Measurements from ENCODE around the gene ZFP2.

Gene ZFP2

DNA sequence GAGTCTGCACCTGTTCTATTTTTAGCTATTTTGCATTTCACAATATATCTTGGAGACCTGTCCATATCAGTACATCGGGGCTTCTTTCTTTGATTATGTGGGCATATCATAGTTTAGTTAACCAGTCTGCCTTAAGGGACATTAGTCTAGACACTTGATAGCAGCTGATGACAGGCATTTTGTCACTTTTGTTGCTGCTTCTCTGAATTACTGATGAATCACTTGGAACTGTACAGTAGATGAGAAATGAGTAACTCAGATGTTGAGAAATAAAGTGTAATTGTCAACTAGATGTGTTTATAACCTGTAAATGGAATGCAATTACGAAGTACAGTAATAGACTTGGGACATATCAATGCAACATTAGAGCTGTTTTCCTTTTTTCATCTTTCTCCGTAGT is 7.1 kb downstream of the ZFP2 start:
- TF ChIP-seq, protein P1, sequence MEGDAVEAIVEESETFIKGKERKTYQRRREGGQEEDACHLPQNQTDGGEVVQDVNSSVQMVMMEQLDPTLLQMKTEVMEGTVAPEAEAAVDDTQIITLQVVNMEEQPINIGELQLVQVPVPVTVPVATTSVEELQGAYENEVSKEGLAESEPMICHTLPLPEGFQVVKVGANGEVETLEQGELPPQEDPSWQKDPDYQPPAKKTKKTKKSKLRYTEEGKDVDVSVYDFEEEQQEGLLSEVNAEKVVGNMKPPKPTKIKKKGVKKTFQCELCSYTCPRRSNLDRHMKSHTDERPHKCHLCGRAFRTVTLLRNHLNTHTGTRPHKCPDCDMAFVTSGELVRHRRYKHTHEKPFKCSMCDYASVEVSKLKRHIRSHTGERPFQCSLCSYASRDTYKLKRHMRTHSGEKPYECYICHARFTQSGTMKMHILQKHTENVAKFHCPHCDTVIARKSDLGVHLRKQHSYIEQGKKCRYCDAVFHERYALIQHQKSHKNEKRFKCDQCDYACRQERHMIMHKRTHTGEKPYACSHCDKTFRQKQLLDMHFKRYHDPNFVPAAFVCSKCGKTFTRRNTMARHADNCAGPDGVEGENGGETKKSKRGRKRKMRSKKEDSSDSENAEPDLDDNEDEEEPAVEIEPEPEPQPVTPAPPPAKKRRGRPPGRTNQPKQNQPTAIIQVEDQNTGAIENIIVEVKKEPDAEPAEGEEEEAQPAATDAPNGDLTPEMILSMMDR (conservative IDR thresholded peaks at IDR 0.05; ENCODE audit: low read depth, low read length), result no peak
- H3K4me1 ChIP-seq (ENCODE audit: low read depth, poor library complexity, severe bottlenecking), result no peaks in the 10 kb centered on the region
- H3K4me2 ChIP-seq, result no peak overlapping the region
- no peaks in the 10 kb centered on the region for H3K36me3 ChIP-seq (ENCODE audit: insufficient read depth)
- no peak overlapping the region for H2AFZ ChIP-seq (ENCODE audit: low read depth)
- H3K79me2 ChIP-seq (ENCODE audit: insufficient read depth, low read depth), result no peaks in the 10 kb centered on the region
- H3K9ac ChIP-seq, result no peak overlapping the region
- H4K20me1 ChIP-seq (ENCODE audit: insufficient read depth), result no peaks in the 10 kb centered on the region
- no peaks in the 10 kb centered on the region for H3K27me3 ChIP-seq (ENCODE audit: insufficient read depth, low read depth)
- no peak overlapping the region for H3K27ac ChIP-seq
- no peak overlapping the region for H3K4me3 ChIP-seq (IDR thresholded peaks at IDR 0.05; ENCODE audit: insufficient read depth, low read depth, low read length)

DNA sequence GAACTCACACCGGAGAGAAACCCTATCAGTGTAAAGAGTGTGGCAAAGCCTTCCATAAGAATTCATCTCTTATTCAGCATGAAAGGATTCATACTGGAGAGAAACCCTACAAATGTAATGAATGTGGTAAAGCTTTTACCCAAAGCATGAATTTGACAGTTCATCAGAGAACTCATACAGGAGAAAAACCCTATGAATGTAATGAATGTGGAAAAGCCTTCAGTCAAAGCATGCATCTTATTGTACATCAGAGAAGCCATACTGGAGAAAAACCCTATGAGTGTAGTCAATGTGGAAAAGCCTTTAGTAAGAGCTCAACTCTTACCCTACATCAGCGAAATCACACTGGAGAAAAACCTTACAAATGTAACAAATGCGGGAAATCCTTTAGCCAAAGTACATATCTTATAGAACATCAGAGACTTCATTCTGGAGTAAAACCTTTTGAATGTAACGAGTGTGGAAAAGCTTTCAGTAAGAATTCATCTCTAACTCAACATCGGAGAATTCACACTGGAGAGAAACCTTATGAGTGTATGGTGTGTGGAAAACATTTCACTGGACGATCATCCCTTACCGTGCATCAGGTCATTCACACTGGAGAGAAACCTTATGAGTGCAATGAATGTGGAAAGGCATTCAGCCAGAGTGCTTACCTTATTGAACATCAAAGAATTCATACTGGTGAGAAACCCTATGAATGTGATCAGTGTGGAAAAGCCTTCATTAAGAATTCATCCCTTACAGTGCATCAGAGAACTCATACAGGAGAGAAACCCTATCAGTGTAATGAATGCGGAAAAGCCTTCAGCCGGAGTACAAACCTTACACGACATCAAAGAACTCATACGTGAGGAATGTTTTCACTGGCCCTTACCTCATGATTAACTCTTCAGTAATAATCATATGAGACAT is 36.4 kb downstream of the ZFP2 start:
- Histone ChIP-seq H3K9ac (no peak overlapping the region), H3K4me1 (ENCODE audit: low read depth, poor library complexity, severe bottlenecking) (no peaks in the 10 kb centered on the region), H3K4me3 (IDR thresholded peaks at IDR 0.05; ENCODE audit: insufficient read depth, low read depth, low read length) (no peak overlapping the region), H3K4me2 (no peak overlapping the region), H3K79me2 (ENCODE audit: insufficient read depth, low read depth) (no peaks in the 10 kb centered on the region), H2AFZ (ENCODE audit: low read depth) (no peak overlapping the region), H3K36me3 (ENCODE audit: insufficient read depth) (no peaks in the 10 kb centered on the region), H4K20me1 (ENCODE audit: insufficient read depth) (no peaks in the 10 kb centered on the region), H3K27ac (no peak overlapping the region), H3K27me3 (ENCODE audit: insufficient read depth, low read depth) (no peaks in the 10 kb centered on the region)
- TF ChIP-seq, protein P1 (conservative IDR thresholded peaks at IDR 0.05; ENCODE audit: low read depth, low read length), result no peak

DNA sequence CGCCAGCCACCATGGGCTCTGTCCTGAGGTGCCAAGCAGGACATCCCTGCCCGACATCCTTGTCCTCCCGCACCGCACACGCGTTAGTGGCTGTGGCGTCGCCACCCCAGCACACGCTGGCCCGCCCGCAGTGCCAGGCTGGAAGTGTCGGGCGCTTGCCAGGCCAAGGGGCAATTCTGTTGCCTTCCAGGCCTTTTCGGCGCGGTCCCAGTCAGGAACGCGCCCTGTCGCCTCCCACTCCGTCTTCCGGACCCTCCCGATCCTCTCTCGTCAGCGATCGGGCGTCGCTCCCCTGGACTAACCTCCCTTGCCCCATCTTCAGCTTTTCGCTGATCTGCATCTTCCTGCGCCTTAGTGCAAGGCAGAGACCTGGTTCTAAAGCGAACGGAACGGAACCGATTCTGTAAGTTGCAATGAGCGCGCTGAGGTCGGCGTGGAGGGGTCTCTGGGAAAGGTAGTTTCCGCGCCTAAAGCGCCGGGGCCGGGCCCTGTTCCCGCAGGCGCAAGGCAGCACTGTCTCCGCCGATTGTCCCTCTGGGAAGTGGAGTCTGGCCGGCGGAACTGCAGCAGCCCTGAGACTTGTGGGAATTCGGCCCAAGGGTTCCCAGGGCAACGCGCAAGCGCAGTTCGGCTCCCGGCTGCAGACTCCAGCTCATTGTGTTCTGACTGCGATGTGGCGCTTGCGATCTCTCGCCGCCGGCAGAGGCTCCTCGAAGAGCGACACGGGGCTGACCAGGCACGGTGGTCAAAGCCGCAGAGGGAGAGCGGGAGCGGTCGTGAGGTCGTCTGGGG is 45.1 kb downstream of the ZFP2 start, which contains the start of gene ZNF454:
Gene ZNF454, plus strand, starts transcription at position 630 of the 792 bp plus-strand sequence. CDS start 1,594 bp downstream, outside the sequence.
- Histone ChIP-seq H3K4me2 (no peak within 1 kb of the TSS), H4K20me1 (ENCODE audit: insufficient read depth) (no peaks in the 10 kb centered on the region), H3K4me3 (IDR thresholded peaks at IDR 0.05; ENCODE audit: insufficient read depth, low read depth, low read length) (no peak within 1 kb of the TSS), H3K36me3 (ENCODE audit: insufficient read depth) (no peaks in the 10 kb centered on the region), H3K27me3 (ENCODE audit: insufficient read depth, low read depth) (no peaks in the 10 kb centered on the region), H3K27ac (no peak within 1 kb of the TSS), H2AFZ (ENCODE audit: low read depth) (no peak within 1 kb of the TSS), H3K79me2 (ENCODE audit: insufficient read depth, low read depth) (no peaks in the 10 kb centered on the region), H3K4me1 (ENCODE audit: low read depth, poor library complexity, severe bottlenecking) (no peaks in the 10 kb centered on the region), H3K9ac (no peak within 1 kb of the TSS)
- TF ChIP-seq, protein P1 (conservative IDR thresholded peaks at IDR 0.05; ENCODE audit: low read depth, low read length), result no peak

DNA sequence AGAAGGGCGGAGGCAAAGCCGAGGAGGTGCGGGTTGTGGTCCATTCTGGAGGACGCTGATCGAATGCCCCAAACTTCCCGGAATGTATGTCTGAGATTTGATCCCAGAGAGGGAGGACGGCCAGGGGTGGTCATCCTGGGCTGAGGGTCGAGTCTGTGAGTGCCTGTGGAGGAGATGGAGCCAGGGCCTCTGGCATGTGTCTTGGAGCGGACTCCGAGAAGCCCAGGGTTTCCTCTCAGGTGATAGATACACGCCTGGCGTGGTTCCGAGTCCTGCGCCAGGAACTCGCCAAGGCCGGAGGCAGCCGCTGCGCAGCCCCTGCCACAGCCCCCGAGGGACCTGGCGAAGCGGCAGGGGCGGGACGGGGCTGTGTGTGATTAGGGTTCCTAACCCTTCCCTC is 45.6 kb downstream of the ZFP2 start:
- Histone ChIP-seq H3K4me3 (IDR thresholded peaks at IDR 0.05; ENCODE audit: insufficient read depth, low read depth, low read length) (no peak overlapping the region), H4K20me1 (ENCODE audit: insufficient read depth) (no peaks in the 10 kb centered on the region), H3K79me2 (ENCODE audit: insufficient read depth, low read depth) (no peaks in the 10 kb centered on the region), H2AFZ (ENCODE audit: low read depth) (no peak overlapping the region), H3K4me1 (ENCODE audit: low read depth, poor library complexity, severe bottlenecking) (no peaks in the 10 kb centered on the region), H3K9ac (no peak overlapping the region), H3K27ac (no peak overlapping the region), H3K36me3 (ENCODE audit: insufficient read depth) (no peaks in the 10 kb centered on the region), H3K27me3 (ENCODE audit: insufficient read depth, low read depth) (no peaks in the 10 kb centered on the region), H3K4me2 (no peak overlapping the region)
- TF ChIP-seq, protein P1 (conservative IDR thresholded peaks at IDR 0.05; ENCODE audit: low read depth, low read length), result no peak

Measured in KMS-11 (cell line).